ENCODE measurements around the gene BBLN.

Gene BBLN

DNA sequence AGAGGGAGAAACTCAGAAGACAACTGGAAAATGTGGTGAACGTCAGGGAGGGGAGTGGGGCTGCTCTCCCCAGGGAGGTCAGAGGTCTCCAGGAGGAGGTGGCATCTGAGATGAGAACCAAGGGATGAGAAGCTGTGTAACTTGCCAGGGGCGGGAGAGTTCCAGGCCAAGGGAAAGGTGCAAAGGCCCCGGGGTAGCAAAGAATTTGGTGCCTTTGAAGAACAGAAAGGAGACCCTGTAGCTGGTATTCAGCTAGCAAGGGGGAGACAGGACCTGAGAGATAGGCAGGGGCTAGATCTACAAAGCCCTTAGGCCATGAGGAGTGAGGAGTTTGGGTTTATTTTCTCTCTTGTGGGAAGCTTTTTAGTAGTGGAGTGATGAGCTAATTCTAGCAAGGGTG is 46.4 kb downstream of the BBLN start:
- TF ChIP-seq, protein P1, sequence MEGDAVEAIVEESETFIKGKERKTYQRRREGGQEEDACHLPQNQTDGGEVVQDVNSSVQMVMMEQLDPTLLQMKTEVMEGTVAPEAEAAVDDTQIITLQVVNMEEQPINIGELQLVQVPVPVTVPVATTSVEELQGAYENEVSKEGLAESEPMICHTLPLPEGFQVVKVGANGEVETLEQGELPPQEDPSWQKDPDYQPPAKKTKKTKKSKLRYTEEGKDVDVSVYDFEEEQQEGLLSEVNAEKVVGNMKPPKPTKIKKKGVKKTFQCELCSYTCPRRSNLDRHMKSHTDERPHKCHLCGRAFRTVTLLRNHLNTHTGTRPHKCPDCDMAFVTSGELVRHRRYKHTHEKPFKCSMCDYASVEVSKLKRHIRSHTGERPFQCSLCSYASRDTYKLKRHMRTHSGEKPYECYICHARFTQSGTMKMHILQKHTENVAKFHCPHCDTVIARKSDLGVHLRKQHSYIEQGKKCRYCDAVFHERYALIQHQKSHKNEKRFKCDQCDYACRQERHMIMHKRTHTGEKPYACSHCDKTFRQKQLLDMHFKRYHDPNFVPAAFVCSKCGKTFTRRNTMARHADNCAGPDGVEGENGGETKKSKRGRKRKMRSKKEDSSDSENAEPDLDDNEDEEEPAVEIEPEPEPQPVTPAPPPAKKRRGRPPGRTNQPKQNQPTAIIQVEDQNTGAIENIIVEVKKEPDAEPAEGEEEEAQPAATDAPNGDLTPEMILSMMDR (conservative IDR thresholded peaks at IDR 0.05; ENCODE audit: low read depth, low read length) = no peak
- no peak overlapping the region for H3K4me3 ChIP-seq (ENCODE audit: low read length)
- DNase-seq (ENCODE audit: low read depth) = no peak

GRCh38 chr9:128206916-128207910 is 47.1 kb downstream of the BBLN start:
- H3K4me3 ChIP-seq (ENCODE audit: low read length) = no peak overlapping the region
- TF ChIP-seq, protein P1 (conservative IDR thresholded peaks at IDR 0.05; ENCODE audit: low read depth, low read length) = no peak
- no peak for DNase-seq (ENCODE audit: low read depth)

DNA sequence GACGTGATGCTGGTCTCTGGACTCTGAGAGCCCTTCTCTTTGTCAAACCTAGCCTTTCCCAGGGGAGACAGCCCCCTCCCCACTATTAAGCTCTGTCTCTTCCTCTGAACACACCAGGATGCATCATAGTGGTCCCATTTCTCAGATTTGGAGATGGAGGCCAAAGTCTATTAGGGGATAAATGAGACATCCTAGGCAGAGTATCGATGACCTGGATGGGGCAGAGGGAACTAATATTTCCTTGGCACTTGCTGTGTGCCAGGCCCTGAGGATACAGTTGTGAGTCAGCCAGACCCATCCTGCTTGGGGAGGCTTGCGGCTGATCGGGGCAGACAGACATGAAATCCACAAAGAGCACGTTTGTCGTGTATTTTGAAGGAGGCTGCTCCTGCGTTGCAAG is 48.3 kb downstream of the BBLN start:
- TF ChIP-seq, protein P1 (conservative IDR thresholded peaks at IDR 0.05; ENCODE audit: low read depth, low read length) = no peak
- no peak for DNase-seq (ENCODE audit: low read depth)
- H3K4me3 ChIP-seq (ENCODE audit: low read length) = no peak overlapping the region

- DNase-seq (ENCODE audit: low read depth) = no peak
- TF ChIP-seq, protein P1 (conservative IDR thresholded peaks at IDR 0.05; ENCODE audit: low read depth, low read length) = no peak
- H3K4me3 ChIP-seq (ENCODE audit: low read length) = no peak overlapping the region
These were observed 49.0 kb downstream of the BBLN start for GRCh38 chr9:128208946-128209669.

- H3K4me3 ChIP-seq (ENCODE audit: low read length) = no peak overlapping the region
- TF ChIP-seq, protein P1 (conservative IDR thresholded peaks at IDR 0.05; ENCODE audit: low read depth, low read length) = no peak
- no peak for DNase-seq (ENCODE audit: low read depth)
These were observed 51.3 kb downstream of the BBLN start for GRCh38 chr9:128211186-128211980.

GRCh38 chr9:128211981-128212281 is 51.9 kb downstream of the BBLN start:
- no peak for DNase-seq (ENCODE audit: low read depth)
- no peak overlapping the region for H3K4me3 ChIP-seq (ENCODE audit: low read length)
- TF ChIP-seq, protein P1 (conservative IDR thresholded peaks at IDR 0.05; ENCODE audit: low read depth, low read length) = no peak
